ENCODE measurements around the gene SERINC5.
"Not testable (repeated sequence)": the region's sequence is repeated elsewhere in the genome, so short reads cannot be mapped to it uniquely, and the experiment has no call there.

SERINC5 gene

GRCh38 chr5:80101993-80102392 lies 153.9 kb downstream of the SERINC5 start:
- no peak for TF ChIP-seq MYC (IDR thresholded peaks at IDR 0.05; ENCODE audit: low read depth, low read length)
- no peak for TF ChIP-seq POLR2A (IDR thresholded peaks at IDR 0.05; ENCODE audit: extremely low read depth, insufficient read length)
- TF ChIP-seq MAX (IDR thresholded peaks at IDR 0.05; ENCODE audit: low read depth, low read length), result no peak
- DNase-seq (ENCODE audit: low read depth), result no peak
- no peak overlapping the region for H3K4me3 ChIP-seq (ENCODE audit: low read depth, low read length)

- no peak for DNase-seq (ENCODE audit: low read depth)
- no peak overlapping the region for H3K4me3 ChIP-seq (ENCODE audit: low read depth, low read length)
- TF ChIP-seq MYC (IDR thresholded peaks at IDR 0.05; ENCODE audit: low read depth, low read length) (no peak), MAX (IDR thresholded peaks at IDR 0.05; ENCODE audit: low read depth, low read length) (no peak), CTCF (IDR thresholded peaks at IDR 0.05; ENCODE audit: low read depth, low read length) (no peak)
These were observed 158.4 kb downstream of the SERINC5 start for GRCh38 chr5:80097451-80097850.

- no peak for DNase-seq (ENCODE audit: low read depth)
- no peak overlapping the region for H3K4me3 ChIP-seq (ENCODE audit: low read depth, low read length)
- no peak for TF ChIP-seq MYC (IDR thresholded peaks at IDR 0.05; ENCODE audit: low read depth, low read length)
- TF ChIP-seq MAX (IDR thresholded peaks at IDR 0.05; ENCODE audit: low read depth, low read length), result no peak
- TF ChIP-seq CTCF (IDR thresholded peaks at IDR 0.05; ENCODE audit: low read depth, low read length), result no peak
These were observed 161.6 kb downstream of the SERINC5 start for GRCh38 chr5:80094236-80094738.

GRCh38 chr5:80093796-80094195 lies 162.1 kb downstream of the SERINC5 start:
- H3K4me3 ChIP-seq (ENCODE audit: low read depth, low read length), result no peak overlapping the region
- DNase-seq (ENCODE audit: low read depth), result no peak
- TF ChIP-seq MYC (IDR thresholded peaks at IDR 0.05; ENCODE audit: low read depth, low read length) (no peak), CTCF (IDR thresholded peaks at IDR 0.05; ENCODE audit: low read depth, low read length) (no peak), MAX (IDR thresholded peaks at IDR 0.05; ENCODE audit: low read depth, low read length) (no peak), POLR2A (IDR thresholded peaks at IDR 0.05; ENCODE audit: extremely low read depth, insufficient read length) (no peak)

- DNase-seq (ENCODE audit: low read depth), result no peak
- TF ChIP-seq MYC (IDR thresholded peaks at IDR 0.05; ENCODE audit: low read depth, low read length) (no peak), MAX (IDR thresholded peaks at IDR 0.05; ENCODE audit: low read depth, low read length) (no peak), POLR2A (IDR thresholded peaks at IDR 0.05; ENCODE audit: extremely low read depth, insufficient read length) (no peak), CTCF (IDR thresholded peaks at IDR 0.05; ENCODE audit: low read depth, low read length) (no peak)
- H3K4me3 ChIP-seq (ENCODE audit: low read depth, low read length), result no peak overlapping the region
These were observed 163.3 kb downstream of the SERINC5 start for GRCh38 chr5:80092486-80093107.

GRCh38 chr5:80091792-80092192 lies 164.1 kb downstream of the SERINC5 start:
- peak; percentile 36 for TF ChIP-seq CTCF (IDR thresholded peaks at IDR 0.05; ENCODE audit: low read depth, low read length)
- DNase-seq (ENCODE audit: low read depth), result peak; percentile 68
- not testable (repeated sequence) for H3K4me3 ChIP-seq (ENCODE audit: low read depth, low read length)

All from NB4 (cell line).